SJSA1 (cell line): ENCODE results near the gene STX16. TPM values are rescaled to one million over a fixed set of nuclear protein-coding genes. Genes with fewer than 3 reads are reported as not detected.

Experiments used
- DNase-seq, 2 experiments: peaks; one replicate each; pipeline ENCODE4 v3.0.0-alpha.2; 2015 to 2020; ENCODE audit warnings: low spot score in 2 of 2, low read depth in 1 of 2
- H3K27ac ChIP-seq: fragments of 250-450 bp; sonication (Bioruptor Pico); 2 replicates; pipeline ENCODE4 v1.5.1; 2020; ENCODE audit warnings: mild to moderate bottlenecking, moderate library complexity
- H3K27me3 ChIP-seq: fragments of 250-450 bp; sonication (Bioruptor Pico); replicated peaks from 2 replicates; pipeline ENCODE4 v1.5.1; 2020; ENCODE audit warnings: mild to moderate bottlenecking, moderate library complexity
- H3K36me3 ChIP-seq: fragments of 250-450 bp; sonication (Bioruptor Pico); 2 replicates; pipeline ENCODE4 v1.5.1; 2020; ENCODE audit warnings: mild to moderate bottlenecking
- H3K4me1 ChIP-seq: fragments of 250-450 bp; sonication (Bioruptor Pico); replicated peaks from 2 replicates; pipeline ENCODE4 v1.6.1; 2021; ENCODE audit warnings: mild to moderate bottlenecking
- H3K4me3 ChIP-seq: fragments of 250-450 bp; sonication (Bioruptor Pico); 2 replicates; pipeline ENCODE4 v1.5.1; 2020; ENCODE audit warnings: mild to moderate bottlenecking
- H3K9me3 ChIP-seq: fragments of 250-450 bp; sonication (Bioruptor Pico); replicated peaks from 2 replicates; pipeline ENCODE4 v1.5.1; 2020; ENCODE audit warnings: mild to moderate bottlenecking
- total RNA-seq: library from RNA; depleted of rRNA; stranded (reverse); fragments of >200 nt; shearing (Covaris generic); gene quantifications from 2 replicates; pipeline ENCODE4 v1.2.3, GENCODE V29; 2014; rRNA removed

STX16 gene
- 26.2 and 32.7 TPM in 2 replicates for total RNA-seq

DNA sequence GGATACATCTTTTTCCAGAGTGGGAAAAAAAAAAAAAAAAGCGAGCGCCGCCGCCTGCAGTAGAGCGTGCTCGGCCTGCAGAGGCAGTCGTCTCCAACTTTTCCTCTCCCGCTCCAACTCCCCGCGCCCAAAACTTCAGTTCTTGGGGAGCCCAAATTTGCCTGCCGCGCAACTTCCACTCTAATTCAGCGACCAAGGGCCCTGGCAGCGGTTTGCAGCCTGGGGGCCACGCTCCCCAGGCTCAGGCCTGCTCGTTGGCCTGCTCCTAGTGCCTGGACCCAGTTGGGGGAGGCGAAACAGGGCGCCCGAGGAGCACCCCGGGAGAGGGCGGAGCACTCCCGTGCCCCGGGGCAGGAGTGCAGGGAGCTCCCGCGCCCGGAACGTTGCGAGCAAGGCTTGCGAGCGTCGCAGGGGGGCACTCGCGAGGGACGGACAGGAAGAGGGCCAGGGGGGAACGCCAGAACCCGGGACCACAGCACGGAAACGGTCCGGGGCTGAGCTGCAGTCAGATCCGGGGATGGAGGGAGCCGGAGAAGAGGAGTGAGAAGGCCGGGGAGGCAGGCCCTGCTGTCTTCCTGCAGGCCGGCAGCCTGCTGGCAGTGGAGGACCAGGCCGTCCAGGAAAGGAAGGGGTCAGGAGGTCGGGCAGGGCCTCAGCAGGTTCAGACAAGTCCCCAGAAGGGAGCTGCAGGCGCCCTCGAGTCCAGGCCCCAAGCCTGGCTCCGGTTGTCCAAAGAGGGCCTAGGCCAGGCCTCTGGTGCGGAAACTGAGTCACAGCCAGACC, at the start of gene STX16:
STX16 (plus strand) TSS at position 508 of the 783 bp plus-strand sequence. CDS start 724 bp downstream, outside the sequence.
- Histone ChIP-seq H3K4me1 (peaks cover 26% of the 10 kb centered on the region), H3K27me3 (no peaks in the 10 kb centered on the region), H3K36me3 (peaks cover 40% of the 10 kb centered on the region)

DNA sequence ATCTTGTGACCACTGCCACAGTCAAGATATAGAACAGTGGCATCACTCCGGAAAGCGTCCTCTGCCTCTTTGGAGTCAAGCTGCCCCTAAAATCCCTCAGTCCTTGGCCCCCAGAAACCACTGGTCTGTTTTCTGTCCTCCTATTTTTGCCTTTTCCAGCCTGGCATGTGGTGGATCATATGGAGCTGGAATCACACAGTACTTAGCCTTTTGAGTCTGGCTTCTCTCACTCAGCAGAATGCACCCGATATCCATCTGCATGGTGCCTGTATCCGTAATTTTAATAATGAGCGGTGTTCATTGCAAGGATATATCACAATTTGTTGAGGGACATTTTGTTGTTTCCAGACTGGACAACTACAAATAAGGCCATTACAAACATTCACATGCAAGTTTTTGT, 49.0 kb upstream of the STX16 start:
- Histone ChIP-seq H3K36me3 (no peaks in the 10 kb centered on the region), H3K27ac (no peak overlapping the region), H3K9me3 (no peaks in the 10 kb centered on the region), H3K4me3 (no peak overlapping the region), H3K27me3 (no peaks in the 10 kb centered on the region; the same call in 1 of the 2 replicates), H3K4me1 (peaks cover 18% of the 10 kb centered on the region)
- no peak for DNase-seq

More for the DNA sequence above, at the start of gene STX16:
- Histone ChIP-seq H3K9me3 (no peaks in the 10 kb centered on the region), H3K4me3 (peak within 1 kb of the TSS; percentile 75), H3K27ac (peak within 1 kb of the TSS; percentile 85)
- peak; percentile 94 to 99 for DNase-seq

- H3K4me1 ChIP-seq, result peaks cover 18% of the 10 kb centered on the region
- peak; percentile 69 to 76 for DNase-seq
- peak overlapping the region; percentile 90 for H3K27ac ChIP-seq
- H3K4me3 ChIP-seq, result no peak overlapping the region
- no peaks in the 10 kb centered on the region for H3K9me3 ChIP-seq
- H3K27me3 ChIP-seq, result no peaks in the 10 kb centered on the region; the same call in 1 of the 2 replicates
- no peaks in the 10 kb centered on the region for H3K36me3 ChIP-seq
These were observed 47.4 kb upstream of the STX16 start for GRCh38 chr20:58603721-58604120.

- no peak for DNase-seq
- H3K4me3 ChIP-seq, result no peak overlapping the region
- H3K27ac ChIP-seq, result peak overlapping the region; percentile 90
- no peaks in the 10 kb centered on the region; the same call in 1 of the 2 replicates for H3K27me3 ChIP-seq
- H3K9me3 ChIP-seq, result no peaks in the 10 kb centered on the region
- no peaks in the 10 kb centered on the region for H3K36me3 ChIP-seq
- H3K4me1 ChIP-seq, result peaks cover 18% of the 10 kb centered on the region
These were observed 46.8 kb upstream of the STX16 start for GRCh38 chr20:58604128-58604881.

DNA sequence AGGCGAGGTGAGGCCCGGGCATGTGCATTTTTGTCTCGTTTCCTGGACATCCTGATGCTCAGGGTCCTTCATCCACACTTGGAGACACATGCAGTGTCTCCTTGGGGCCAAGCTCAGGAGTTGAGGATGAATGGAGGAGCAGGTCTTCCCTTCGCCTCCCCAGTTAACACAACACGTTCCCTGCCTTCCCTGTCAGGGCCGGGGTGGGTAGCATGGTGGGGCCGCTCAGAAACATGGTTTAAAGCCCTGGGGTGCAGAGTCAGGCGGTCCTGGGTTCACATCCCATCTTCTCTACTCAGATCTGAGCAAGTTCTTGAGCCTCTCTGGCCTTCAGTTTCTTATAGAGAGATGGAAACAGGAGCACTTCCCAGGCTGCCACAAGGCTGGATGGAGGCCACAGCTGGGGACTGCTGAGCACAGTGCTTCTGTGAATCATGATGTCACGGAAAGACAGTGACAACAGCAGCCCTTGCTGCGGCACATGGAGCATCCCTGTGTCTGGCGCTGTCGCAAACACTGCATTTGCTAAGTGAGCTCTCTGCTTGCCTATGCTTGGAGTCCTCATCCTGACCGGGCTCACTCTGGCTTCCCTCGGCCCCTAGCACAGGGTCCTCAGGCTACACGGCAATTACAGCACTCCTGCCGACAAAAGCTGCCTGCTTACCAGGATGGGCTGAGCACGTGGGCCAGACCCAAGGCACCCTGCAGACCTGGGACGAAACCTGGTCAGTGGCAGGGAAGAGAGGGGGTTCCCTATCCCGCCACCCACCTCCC, 45.6 kb upstream of the STX16 start:
- Histone ChIP-seq H3K27me3 (no peaks in the 10 kb centered on the region; the same call in 1 of the 2 replicates), H3K9me3 (no peaks in the 10 kb centered on the region), H3K4me3 (no peak overlapping the region), H3K36me3 (no peaks in the 10 kb centered on the region), H3K4me1 (peaks cover 18% of the 10 kb centered on the region), H3K27ac (no peak overlapping the region)
- DNase-seq, result no peak

DNA sequence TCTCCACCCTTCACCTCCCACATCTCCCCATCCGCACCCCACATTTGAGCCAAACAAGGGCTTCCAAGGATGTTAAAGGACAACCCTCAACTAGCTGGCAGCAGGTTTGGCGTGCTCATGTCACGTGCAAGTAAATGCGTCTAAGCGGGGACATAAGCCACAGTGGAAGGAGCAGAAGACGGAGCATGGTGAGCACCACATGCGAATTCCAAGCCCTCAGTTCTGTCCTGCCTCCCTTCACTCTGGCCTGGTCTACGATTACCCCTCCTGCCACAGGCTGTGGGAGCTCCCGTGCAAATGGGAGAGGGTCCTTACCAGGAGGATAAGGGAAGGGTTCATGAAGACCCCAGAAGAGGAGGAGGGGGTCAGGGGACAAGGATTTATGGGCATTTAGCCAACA, 44.9 kb upstream of the STX16 start:
- H3K36me3 ChIP-seq, result no peaks in the 10 kb centered on the region

GRCh38 chr20:58608096-58608840, 42.8 kb upstream of the STX16 start:
- no peaks in the 10 kb centered on the region for H3K9me3 ChIP-seq
- H3K4me3 ChIP-seq, result no peak overlapping the region
- H3K27ac ChIP-seq, result no peak overlapping the region
- no peak for DNase-seq
- peaks cover 24% of the 10 kb centered on the region for H3K4me1 ChIP-seq
- no peaks in the 10 kb centered on the region for H3K27me3 ChIP-seq
- H3K36me3 ChIP-seq, result no peaks in the 10 kb centered on the region

More for the DNA sequence above, 44.9 kb upstream of the STX16 start:
- no peak for DNase-seq
- H3K4me1 ChIP-seq, result peaks cover 18% of the 10 kb centered on the region
- no peak overlapping the region for H3K27ac ChIP-seq
- no peaks in the 10 kb centered on the region for H3K9me3 ChIP-seq
- H3K27me3 ChIP-seq, result no peaks in the 10 kb centered on the region; the same call in 1 of the 2 replicates
- no peak overlapping the region for H3K4me3 ChIP-seq

GRCh38 chr20:58609026-58609425, 42.1 kb upstream of the STX16 start:
- H3K27me3 ChIP-seq, result no peaks in the 10 kb centered on the region
- H3K4me1 ChIP-seq, result peaks cover 16% of the 10 kb centered on the region
- no peak overlapping the region for H3K27ac ChIP-seq
- no peaks in the 10 kb centered on the region for H3K9me3 ChIP-seq
- H3K4me3 ChIP-seq, result no peak overlapping the region
- no peak for DNase-seq
- H3K36me3 ChIP-seq, result no peaks in the 10 kb centered on the region

GRCh38 chr20:58610071-58610800, 40.8 kb upstream of the STX16 start:
- Histone ChIP-seq H3K27me3 (no peaks in the 10 kb centered on the region), H3K9me3 (no peaks in the 10 kb centered on the region), H3K27ac (no peak overlapping the region), H3K4me3 (no peak overlapping the region), H3K4me1 (peaks cover 9% of the 10 kb centered on the region), H3K36me3 (no peaks in the 10 kb centered on the region)
- DNase-seq, result no peak

- Histone ChIP-seq H3K4me1 (peaks cover 9% of the 10 kb centered on the region), H3K27me3 (no peaks in the 10 kb centered on the region), H3K27ac (no peak overlapping the region), H3K4me3 (no peak overlapping the region), H3K36me3 (no peaks in the 10 kb centered on the region), H3K9me3 (no peaks in the 10 kb centered on the region)
- no peak for DNase-seq
These were observed 40.3 kb upstream of the STX16 start for GRCh38 chr20:58610811-58611210.

DNA sequence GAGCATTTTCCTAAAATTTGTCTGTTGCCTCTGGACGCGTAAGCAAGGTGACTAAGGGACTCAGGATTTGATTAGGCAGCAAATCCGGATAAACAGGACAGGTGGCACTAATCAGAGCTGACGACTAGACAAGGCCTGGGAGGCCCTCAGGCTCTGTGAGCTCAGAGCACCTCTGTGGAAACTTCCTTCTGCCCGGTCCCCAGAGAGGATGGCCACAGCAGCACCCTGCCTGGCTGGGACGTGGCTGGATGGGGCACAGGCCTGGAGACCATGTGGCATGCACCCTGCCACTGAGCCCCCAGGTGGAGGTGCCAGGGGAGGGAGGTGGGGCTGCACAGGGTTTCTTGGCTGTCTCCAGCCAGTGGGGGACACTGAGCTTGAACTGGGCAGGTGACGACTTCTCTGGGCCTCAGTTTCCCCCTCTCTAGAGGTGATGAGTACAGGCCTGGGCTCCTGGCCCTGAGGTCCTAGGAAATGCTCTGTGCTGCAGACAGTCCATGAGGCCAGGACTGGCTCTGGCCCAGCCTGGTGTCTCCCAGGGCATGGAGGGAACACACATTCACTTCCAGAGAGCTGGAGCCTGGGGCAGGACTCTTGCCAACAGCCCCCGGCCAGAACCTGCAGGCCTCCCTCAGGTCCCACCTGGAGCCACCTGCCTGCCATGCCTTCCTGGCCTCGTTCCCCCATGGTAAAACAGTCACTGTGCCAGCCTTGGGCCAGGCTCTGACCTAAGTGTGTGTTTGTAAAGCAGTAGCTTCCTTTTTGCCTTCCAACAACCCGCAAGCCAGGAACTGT, 39.6 kb upstream of the STX16 start:
- peaks cover 9% of the 10 kb centered on the region for H3K4me1 ChIP-seq
- H3K27me3 ChIP-seq, result no peaks in the 10 kb centered on the region
- no peak overlapping the region for H3K4me3 ChIP-seq
- DNase-seq, result no peak
- H3K36me3 ChIP-seq, result no peaks in the 10 kb centered on the region
- no peak overlapping the region for H3K27ac ChIP-seq
- H3K9me3 ChIP-seq, result no peaks in the 10 kb centered on the region

GRCh38 chr20:58612121-58612691, 38.9 kb upstream of the STX16 start:
- Histone ChIP-seq H3K36me3 (no peaks in the 10 kb centered on the region), H3K4me1 (peaks cover 9% of the 10 kb centered on the region), H3K27ac (no peak overlapping the region), H3K9me3 (peaks cover 4% of the 10 kb centered on the region; the same call in 1 of the 2 replicates), H3K27me3 (no peaks in the 10 kb centered on the region), H3K4me3 (no peak overlapping the region)
- no peak for DNase-seq
